Esophagus squamous epithelium (tissue), 5 donors: ENCODE measurements around the gene AIP. TPM values are rescaled to one million over a fixed set of nuclear protein-coding genes. Genes with fewer than 3 reads are reported as not detected.

Source experiments
- DNase-seq: peaks from one replicate; lab custom pipeline; 2025; lab: John Stamatoyannopoulos, UW
- H3K27ac ChIP-seq, 4 donors: fragments of 200-600 bp; sonication (generic); one replicate each; pipeline ENCODE4 v1.5.1; 2016 to 2019; ENCODE audit warnings: mild to moderate bottlenecking in 1 of 4
- H3K27me3 ChIP-seq, 4 donors: fragments of 200-600 bp; sonication (generic); 1 replicate in 3 of 4; 2 replicates in 1 of 4; pipeline versions ENCODE4 v1.5.1 to v1.6.0; 2017 to 2021; ENCODE audit warnings: antibody characterized with exemption in 1 of 4
- H3K36me3 ChIP-seq, 3 donors: fragments of 200-600 bp; sonication (generic); one replicate each; pipeline ENCODE4 v1.5.1; 2016 to 2019
- H3K4me1 ChIP-seq, 3 donors: fragments of 200-600 bp; sonication (generic); one replicate each; pipeline ENCODE4 v1.5.1; 2017 to 2019
- H3K4me3 ChIP-seq, 4 donors: fragments of 200-600 bp; sonication (generic); 1 replicate in 3 of 4; 2 replicates in 1 of 4; pipeline ENCODE4 v1.5.1; 2016 to 2019; ENCODE audit warnings: mild to moderate bottlenecking in 2 of 4, moderate library complexity in 1 of 4
- H3K9me3 ChIP-seq, 3 donors: fragments of 200-600 bp; sonication (generic); one replicate each; pipeline ENCODE4 v1.5.1; 2016 to 2019
- POLR2A ChIP-seq, 4 donors: fragments of 450-650 bp; IDR thresholded peaks; one replicate each; pipeline ENCODE4 v1.6.1; 2017; ENCODE audit warnings: antibody characterized with exemption in 4 of 4, mild to moderate bottlenecking in 4 of 4, moderate library complexity in 3 of 4
- WGBS, 2 donors: methylation state at CpG; one replicate each; pipeline ENCODE4 v1.1.5; 2018; 5-methylcytosine and 5-hydroxymethylcytosine counted together
- intact Hi-C: fragments of 100-400 bp; cut with DNase I; formaldehyde crosslinking; loops from one replicate; pipeline ENCODE4 v1.15.0; 2022
- total RNA-seq, 4 donors: library from RNA; depleted of rRNA; stranded (reverse); fragments of >200 nt; gene quantifications; one replicate each; pipeline ENCODE4 v1.1.0, GENCODE V29; 2016
- TF ChIP-seq, protein P1 (sequence below), 6 experiments: fragments of 450-650 bp in 4 of 6; fragments of 200-600 bp in 2 of 6; sonication (generic) in 2 of 6; IDR thresholded peaks; one replicate each; pipeline ENCODE4 v1.5.1; 2016 to 2019; ENCODE audit warnings: antibody characterized with exemption in 6 of 6, mild to moderate bottlenecking in 4 of 6, moderate library complexity in 4 of 6
- donor health status: DM: yes; HTN: yes; CAD: no.

The AIP gene
- total RNA-seq, 4 donors from 2014 or later, result 16.8 to 63.3 (median 28.3) TPM

DNA sequence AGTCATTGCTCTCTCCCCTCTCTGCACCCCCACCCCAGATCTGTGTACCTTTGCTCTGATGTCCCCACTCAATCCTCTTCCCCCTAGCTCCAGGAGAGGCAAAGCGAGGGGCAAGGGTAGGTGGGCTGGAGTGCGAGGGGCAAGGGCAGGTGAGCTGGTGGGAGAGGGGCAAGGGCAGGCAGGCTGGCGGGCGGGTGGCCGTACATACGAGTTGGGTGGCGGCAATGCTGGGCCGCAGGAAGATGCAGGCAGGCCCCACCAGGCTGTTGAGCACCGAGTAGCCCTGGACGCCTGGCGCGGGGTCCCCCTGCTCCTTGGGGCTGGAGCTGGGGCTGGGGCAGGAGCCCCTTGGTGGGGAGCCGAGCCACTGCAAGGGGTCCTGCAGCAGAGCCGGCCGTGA, 39.5 kb downstream of the AIP start:
- WGBS, 2 donors, result 91% methylated on average over 11 of the region's 15 CpGs; no CpG with 5 or more reads in 1 of the 2 donors
- peaks cover 0 to 32% (median 0%) of the 10 kb centered on the region in 4 donors for H3K27me3 ChIP-seq
- no peak overlapping the region for H3K27ac ChIP-seq
- TF ChIP-seq POLR2A (IDR thresholded peaks at IDR 0.05), result no peak
- TF ChIP-seq, protein P1, sequence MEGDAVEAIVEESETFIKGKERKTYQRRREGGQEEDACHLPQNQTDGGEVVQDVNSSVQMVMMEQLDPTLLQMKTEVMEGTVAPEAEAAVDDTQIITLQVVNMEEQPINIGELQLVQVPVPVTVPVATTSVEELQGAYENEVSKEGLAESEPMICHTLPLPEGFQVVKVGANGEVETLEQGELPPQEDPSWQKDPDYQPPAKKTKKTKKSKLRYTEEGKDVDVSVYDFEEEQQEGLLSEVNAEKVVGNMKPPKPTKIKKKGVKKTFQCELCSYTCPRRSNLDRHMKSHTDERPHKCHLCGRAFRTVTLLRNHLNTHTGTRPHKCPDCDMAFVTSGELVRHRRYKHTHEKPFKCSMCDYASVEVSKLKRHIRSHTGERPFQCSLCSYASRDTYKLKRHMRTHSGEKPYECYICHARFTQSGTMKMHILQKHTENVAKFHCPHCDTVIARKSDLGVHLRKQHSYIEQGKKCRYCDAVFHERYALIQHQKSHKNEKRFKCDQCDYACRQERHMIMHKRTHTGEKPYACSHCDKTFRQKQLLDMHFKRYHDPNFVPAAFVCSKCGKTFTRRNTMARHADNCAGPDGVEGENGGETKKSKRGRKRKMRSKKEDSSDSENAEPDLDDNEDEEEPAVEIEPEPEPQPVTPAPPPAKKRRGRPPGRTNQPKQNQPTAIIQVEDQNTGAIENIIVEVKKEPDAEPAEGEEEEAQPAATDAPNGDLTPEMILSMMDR (IDR thresholded peaks at IDR 0.05), result no peak
- intact Hi-C loops, result no loop called here
- no peaks in the 10 kb centered on the region for H3K4me1 ChIP-seq
- no peak for DNase-seq
- H3K4me3 ChIP-seq, result no peak overlapping the region
- no peaks in the 10 kb centered on the region for H3K9me3 ChIP-seq
- no peaks in the 10 kb centered on the region for H3K36me3 ChIP-seq

- Histone ChIP-seq H3K36me3 (no peaks in the 10 kb centered on the region), H3K27me3 (peaks cover 0 to 35% (median 0%) of the 10 kb centered on the region in 4 donors), H3K27ac (no peak within 1 kb of the TSS), H3K9me3 (no peaks in the 10 kb centered on the region), H3K4me1 (no peaks in the 10 kb centered on the region), H3K4me3 (no peak within 1 kb of the TSS)
- intact Hi-C loops, result no loop called here
- no peak for DNase-seq
- 69 to 80% methylated on average over 1 to 4 of the region's 23 CpGs for WGBS, 2 donors
- TF ChIP-seq, protein P1 (IDR thresholded peaks at IDR 0.05), result no peak
- no peak for TF ChIP-seq POLR2A (IDR thresholded peaks at IDR 0.05)
Measured at GRCh38 chr11:67522844-67523555, 40.2 kb downstream of the AIP start, which contains the start of gene CABP2. Gene CABP2 (minus strand): TSS chr11:67523446. CDS start chr11:67523326, 120 bp downstream.

- intact Hi-C loops, result no loop called here
- TF ChIP-seq POLR2A (IDR thresholded peaks at IDR 0.05), result no peak
- TF ChIP-seq, protein P1 (IDR thresholded peaks at IDR 0.05), result no peak
Measured at GRCh38 chr11:67523556-67524479, 41.0 kb downstream of the AIP start.

GRCh38 chr11:67524480-67524808, 41.6 kb downstream of the AIP start:
- Histone ChIP-seq H3K27me3 (peaks cover 0 to 42% (median 0%) of the 10 kb centered on the region in 4 donors), H3K4me1 (no peaks in the 10 kb centered on the region), H3K27ac (no peak overlapping the region), H3K36me3 (no peaks in the 10 kb centered on the region), H3K9me3 (no peaks in the 10 kb centered on the region), H3K4me3 (no peak overlapping the region)
- no peak for DNase-seq
- intact Hi-C loops, result no loop called here
- TF ChIP-seq, protein P1 (IDR thresholded peaks at IDR 0.05), result no peak
- no peak for TF ChIP-seq POLR2A (IDR thresholded peaks at IDR 0.05)
- WGBS, 2 donors, result 81 to 85% methylated on average over 9 of the region's 9 CpGs

More at GRCh38 chr11:67523556-67524479, 41.0 kb downstream of the AIP start:
- 50 to 76% methylated on average over 2 to 7 of the region's 25 CpGs for WGBS, 2 donors
- Histone ChIP-seq H3K4me1 (no peaks in the 10 kb centered on the region), H3K27ac (no peak overlapping the region), H3K9me3 (no peaks in the 10 kb centered on the region), H3K36me3 (no peaks in the 10 kb centered on the region), H3K4me3 (no peak overlapping the region), H3K27me3 (peaks cover 0 to 42% (median 0%) of the 10 kb centered on the region in 4 donors)
- DNase-seq, result no peak
